ENCODE results near the gene RNF157. TPM values are rescaled to one million over a fixed set of nuclear protein-coding genes. Genes with fewer than 3 reads are reported as not detected.
"Not testable (repeated sequence)": the region's sequence is repeated elsewhere in the genome, so short reads cannot be mapped to it uniquely, and the experiment has no call there.

The RNF157 gene
- total RNA-seq, 2 experiments from 2014 or later: 25.4 to 28.0 TPM

- H3K27ac Mint-ChIP-seq: peak overlapping the region; percentile 97
- H3K4me3 Mint-ChIP-seq: peak overlapping the region; percentile 92
- CTCF ChIA-PET: interaction anchor here (1.1 to 4.2 kb wide), 7 partner anchors 10 to 198 kb away, joined by 3 to 31 read pairs (median 10); no protein-coding TSS in a partner anchor
- H3K27me3 Mint-ChIP-seq: no peaks in the 10 kb centered on the region
- intact Hi-C loops (cut with micrococcal nuclease): loop anchor here (1.0 to 5.0 kb wide), 2 partner anchors 23 to 468 kb away; partner anchors contain the start of genes MFSD11 and SRSF2
- H3K36me3 Mint-ChIP-seq: peaks cover 58% of the 10 kb centered on the region
- no peaks in the 10 kb centered on the region for H3K9me3 Mint-ChIP-seq
- H3K4me1 Mint-ChIP-seq (ENCODE audit: low read depth): peaks cover 46% of the 10 kb centered on the region
- peak; percentile 33 for DNase-seq
- POLR2A ChIA-PET: interaction anchor here (0.6 to 12.3 kb wide), 14 partner anchors 8 to 483 kb away, joined by 3 to 298 read pairs (median 4); partner anchors contain the start of gene RNF157
Measured at GRCh38 chr17:76268991-76269981, 29.0 kb upstream of the RNF157 start.

DNA sequence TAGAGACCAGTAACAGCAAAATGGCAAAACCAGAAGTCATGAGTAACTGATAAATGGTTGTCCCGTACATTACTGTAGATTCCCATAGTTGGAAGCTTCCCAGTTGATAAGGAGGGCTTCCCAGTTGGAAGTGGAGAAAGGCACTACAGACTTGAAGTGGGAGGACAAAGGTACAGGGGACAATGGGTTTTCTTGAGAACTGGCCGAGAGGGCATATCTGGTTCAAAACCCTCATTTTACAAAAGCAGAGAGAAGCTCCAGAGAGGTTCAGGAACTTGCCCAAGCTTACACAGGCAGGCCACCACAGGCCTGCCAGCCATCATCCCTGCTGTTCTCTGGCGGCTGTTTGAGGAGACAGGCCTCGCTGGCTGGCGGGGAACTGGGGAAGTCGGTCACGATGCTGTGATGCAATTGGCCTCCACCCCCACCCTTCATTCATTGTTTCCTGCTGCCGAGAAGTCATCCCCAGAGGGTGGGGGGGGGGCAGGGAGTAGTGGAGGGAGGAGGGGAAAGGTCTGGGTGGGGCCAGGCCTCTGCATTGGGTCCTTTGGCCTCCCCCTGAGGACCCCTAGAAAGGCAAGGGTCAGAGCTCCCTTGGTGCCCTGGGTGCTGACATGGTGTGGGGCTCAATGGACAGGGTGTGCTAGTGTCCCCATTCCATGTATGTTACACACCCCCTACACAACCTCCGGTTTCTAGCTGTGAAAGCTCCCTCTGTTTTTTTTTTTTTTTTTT, 27.9 kb upstream of the RNF157 start:
- no peaks in the 10 kb centered on the region for H3K9me3 Mint-ChIP-seq
- peak; percentile 91 for DNase-seq
- CTCF ChIA-PET: interaction anchor here (0.6 to 4.2 kb wide), 7 partner anchors 11 to 147 kb away, joined by 4 to 31 read pairs (median 10); no protein-coding TSS in a partner anchor
- intact Hi-C loops (cut with micrococcal nuclease): loop anchor here (1.0 to 5.0 kb wide), 2 partner anchors 22 to 469 kb away; partner anchors contain the start of genes MFSD11 and SRSF2
- peak overlapping the region; percentile 92 for H3K4me3 Mint-ChIP-seq
- peaks cover 46% of the 10 kb centered on the region for H3K4me1 Mint-ChIP-seq (ENCODE audit: low read depth)
- peak overlapping the region; percentile 97 for H3K27ac Mint-ChIP-seq
- no peaks in the 10 kb centered on the region for H3K27me3 Mint-ChIP-seq
- POLR2A ChIA-PET: interaction anchor here (0.6 to 12.3 kb wide), 12 partner anchors 9 to 482 kb away, joined by 3 to 298 read pairs (median 6); partner anchors contain the start of gene RNF157
- H3K36me3 Mint-ChIP-seq: peaks cover 58% of the 10 kb centered on the region

DNA sequence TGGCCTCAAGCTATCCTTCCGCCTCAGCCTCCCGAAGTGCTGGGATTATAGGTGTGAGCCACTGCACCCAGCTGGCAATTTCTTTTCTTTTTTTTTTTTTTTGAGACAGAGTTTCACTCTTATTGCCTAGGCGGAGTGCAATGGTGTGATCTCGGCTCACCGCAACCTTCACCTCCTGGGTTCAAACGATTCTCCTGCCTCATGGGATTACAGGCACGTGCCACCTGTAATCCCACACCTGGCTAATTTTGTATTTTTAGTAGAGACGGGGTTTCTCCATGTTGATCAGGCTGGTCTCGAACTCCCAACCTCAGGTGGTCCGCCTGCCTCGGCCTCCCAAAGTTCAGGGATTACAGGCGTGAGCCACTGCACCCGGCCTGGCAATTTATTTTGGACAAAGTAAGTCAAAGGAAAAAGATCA, 27.3 kb upstream of the RNF157 start:
- ChIA-PET CTCF (interaction anchor here (0.6 to 4.2 kb wide), 7 partner anchors 11 to 146 kb away, joined by 3 to 31 read pairs (median 5); no protein-coding TSS in a partner anchor), POLR2A (interaction anchor here (1.2 to 12.3 kb wide), 9 partner anchors 10 to 122 kb away, joined by 3 to 298 read pairs (median 7); no protein-coding TSS in a partner anchor)
- Mint-ChIP-seq H3K27ac (peak overlapping the region; percentile 97), H3K4me1 (ENCODE audit: low read depth) (peaks cover 46% of the 10 kb centered on the region), H3K36me3 (peaks cover 58% of the 10 kb centered on the region), H3K4me3 (peak overlapping the region; percentile 92)
- peak; percentile 58 for DNase-seq
- intact Hi-C loops (cut with micrococcal nuclease): loop anchor here (1.0 to 5.0 kb wide), 2 partner anchors 21 to 470 kb away; partner anchors contain the start of genes MFSD11 and SRSF2
- H3K27me3 Mint-ChIP-seq, H3K9me3 Mint-ChIP-seq: not testable (repeated sequence)

DNA sequence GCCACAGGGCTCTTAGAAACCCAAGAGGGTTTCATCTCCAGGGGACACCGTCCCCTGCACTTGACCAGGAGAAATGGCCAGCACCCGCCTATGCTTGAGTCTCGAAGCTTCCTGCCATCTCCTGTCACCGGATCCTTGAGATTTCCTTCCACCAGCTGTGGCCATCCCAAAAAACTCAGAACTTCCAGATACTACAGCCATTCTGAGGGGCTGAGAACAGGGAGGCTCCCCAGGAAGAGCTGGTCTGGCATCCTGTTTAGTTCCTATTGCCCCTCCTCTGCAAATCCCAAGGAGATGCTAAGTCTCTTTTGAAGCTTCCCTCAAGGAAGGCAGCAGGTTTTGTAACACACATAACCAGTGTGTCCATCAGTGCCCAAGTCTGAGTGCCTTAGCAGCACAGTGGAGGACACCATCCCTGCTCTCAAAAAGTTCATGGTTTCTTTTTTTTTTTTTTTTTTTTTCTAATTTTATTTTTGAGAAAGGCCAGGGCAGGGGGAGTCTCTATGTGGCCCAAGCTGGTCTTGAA, 26.8 kb upstream of the RNF157 start:
- Mint-ChIP-seq H3K9me3 (no peaks in the 10 kb centered on the region), H3K4me3 (peak overlapping the region; percentile 92), H3K4me1 (ENCODE audit: low read depth) (peaks cover 50% of the 10 kb centered on the region), H3K27me3 (no peaks in the 10 kb centered on the region), H3K27ac (peak overlapping the region; percentile 97), H3K36me3 (peaks cover 57% of the 10 kb centered on the region)
- CTCF ChIA-PET: interaction anchor here (0.7 to 4.2 kb wide), 5 partner anchors 11 to 146 kb away, joined by 3 to 31 read pairs (median 5); no protein-coding TSS in a partner anchor
- intact Hi-C loops (cut with micrococcal nuclease): loop anchor here (5.0 kb wide), 1 partner anchor 470 kb away; the partner anchor contains the start of genes MFSD11 and SRSF2
- peak; percentile 14 for DNase-seq
- POLR2A ChIA-PET: interaction anchor here (0.6 to 12.3 kb wide), 12 partner anchors 10 to 146 kb away, joined by 3 to 298 read pairs (median 7); no protein-coding TSS in a partner anchor

GRCh38 chr17:76266244-76266938, 26.1 kb upstream of the RNF157 start:
- DNase-seq: peak; percentile 43
- peaks cover 55% of the 10 kb centered on the region for H3K4me1 Mint-ChIP-seq (ENCODE audit: low read depth)

DNA sequence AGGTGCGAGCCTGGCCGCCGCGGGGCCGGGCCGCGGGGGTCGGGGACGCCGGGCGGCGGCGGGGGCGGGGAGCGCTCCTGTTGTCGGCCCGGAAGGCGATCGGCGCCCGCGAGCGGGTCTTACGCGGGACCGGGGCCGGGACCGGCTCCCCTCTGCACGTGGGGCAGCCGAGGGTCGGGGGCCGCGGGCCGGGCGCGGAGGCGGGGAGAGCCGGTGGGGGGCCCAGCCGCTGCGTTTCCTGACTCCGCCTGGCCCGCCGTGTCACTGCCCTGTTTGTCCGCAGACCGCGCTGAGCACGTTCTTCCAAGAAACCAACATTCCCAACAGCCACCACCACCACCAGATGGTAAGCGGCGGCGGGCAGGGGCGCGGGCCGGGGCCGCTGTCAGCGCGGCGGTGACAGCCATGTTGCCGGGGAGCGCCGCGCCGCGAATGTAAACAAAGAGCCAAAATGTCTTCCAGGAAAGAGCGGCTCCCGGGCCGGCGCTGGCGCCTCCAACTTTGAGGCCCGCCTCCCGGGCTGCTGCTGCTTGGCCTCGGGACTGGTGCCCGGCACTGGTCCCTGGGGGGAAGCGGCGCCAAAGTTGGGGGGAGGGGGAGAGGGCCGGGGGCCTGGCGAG, 25.4 kb upstream of the RNF157 start:
- POLR2A ChIA-PET: interaction anchor here (0.6 to 12.3 kb wide), 18 partner anchors 8 to 162 kb away, joined by 3 to 298 read pairs (median 7); partner anchors contain the start of gene EXOC7
- H3K4me1 Mint-ChIP-seq (ENCODE audit: low read depth): peaks cover 49% of the 10 kb centered on the region
- peak overlapping the region; percentile 92 for H3K4me3 Mint-ChIP-seq
- peak; percentile 70 for DNase-seq
- peaks cover 46% of the 10 kb centered on the region for H3K36me3 Mint-ChIP-seq
- CTCF ChIA-PET: interaction anchor here (0.7 to 4.2 kb wide), 6 partner anchors 13 to 86 kb away, joined by 3 to 31 read pairs (median 9); no protein-coding TSS in a partner anchor
- H3K9me3 Mint-ChIP-seq: no peaks in the 10 kb centered on the region
- H3K27ac Mint-ChIP-seq: peak overlapping the region; percentile 97
- intact Hi-C loops (cut with micrococcal nuclease): loop anchor here (2.0 to 5.0 kb wide), 2 partner anchors 472 to 481 kb away; partner anchors contain the start of genes MFSD11, SRSF2 and UNK
- no peaks in the 10 kb centered on the region for H3K27me3 Mint-ChIP-seq

More at GRCh38 chr17:76266244-76266938, 26.1 kb upstream of the RNF157 start:
- H3K9me3 Mint-ChIP-seq: no peaks in the 10 kb centered on the region
- no peaks in the 10 kb centered on the region for H3K27me3 Mint-ChIP-seq
- H3K4me3 Mint-ChIP-seq: peak overlapping the region; percentile 92
- ChIA-PET CTCF (interaction anchor here (0.7 to 4.2 kb wide), 5 partner anchors 13 to 145 kb away, joined by 3 to 31 read pairs (median 5); no protein-coding TSS in a partner anchor), POLR2A (interaction anchor here (0.6 to 12.3 kb wide), 13 partner anchors 9 to 145 kb away, joined by 3 to 298 read pairs (median 7); no protein-coding TSS in a partner anchor)
- peaks cover 52% of the 10 kb centered on the region for H3K36me3 Mint-ChIP-seq
- peak overlapping the region; percentile 97 for H3K27ac Mint-ChIP-seq
- intact Hi-C loops (cut with micrococcal nuclease): loop anchor here (5.0 kb wide), 1 partner anchor 471 kb away; the partner anchor contains the start of genes MFSD11 and SRSF2

DNA sequence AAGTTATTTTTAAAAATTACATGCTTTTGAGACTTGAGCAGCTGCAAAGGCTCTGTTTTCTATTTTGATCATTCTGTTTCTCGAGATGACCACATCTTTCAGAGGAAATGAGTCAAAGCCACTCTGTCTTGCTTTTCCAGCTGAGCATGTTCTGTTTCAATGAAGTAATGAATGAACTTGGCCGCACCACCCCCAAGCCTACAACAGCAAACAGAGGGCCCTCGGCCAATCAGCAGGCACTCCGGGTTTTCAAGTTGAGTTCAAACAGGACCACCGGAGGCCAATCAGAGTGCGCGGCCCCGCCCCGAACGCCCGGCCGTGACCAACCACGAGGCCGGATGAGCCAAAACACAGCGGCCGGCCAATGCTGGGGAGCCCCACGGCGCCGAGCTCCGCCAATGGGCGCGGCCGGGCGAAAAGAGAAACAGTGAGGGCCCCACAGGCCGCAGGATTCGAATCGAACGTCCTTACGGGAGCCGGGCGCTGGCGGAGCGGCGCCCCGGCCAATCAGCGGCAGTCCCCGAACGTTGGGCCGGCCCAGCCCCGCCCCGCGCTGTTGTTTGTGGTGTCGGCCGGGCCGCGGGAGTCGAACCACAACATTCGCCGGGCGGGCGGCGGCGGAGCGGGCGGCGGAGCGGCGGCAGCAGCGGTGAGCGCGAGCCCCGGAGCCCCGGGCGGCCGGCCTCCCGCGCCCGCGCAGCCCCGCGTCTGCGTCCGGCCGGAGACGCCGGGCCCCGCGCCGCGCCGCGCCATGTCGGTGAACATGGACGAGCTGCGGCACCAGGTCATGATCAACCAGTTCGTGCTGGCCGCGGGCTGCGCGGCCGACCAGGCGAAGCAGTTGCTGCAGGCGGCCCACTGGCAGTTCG, 24.7 kb upstream of the RNF157 start, which contains the start of gene UBALD2:
Gene UBALD2, plus strand, starts transcription at position 594 of the 869 bp plus-strand sequence. Its CDS starts 158 bp downstream, at position 752.
- peaks cover 48% of the 10 kb centered on the region for H3K4me1 Mint-ChIP-seq (ENCODE audit: low read depth)
- H3K4me3 Mint-ChIP-seq: peak within 1 kb of the TSS; percentile 92
- no peaks in the 10 kb centered on the region for H3K9me3 Mint-ChIP-seq
- POLR2A ChIA-PET: interaction anchor here (0.6 to 12.3 kb wide), 18 partner anchors 8 to 292 kb away, joined by 3 to 298 read pairs (median 6); partner anchors contain the start of genes EXOC7 and RNF157
- intact Hi-C loops (cut with micrococcal nuclease): loop anchor here (1.0 to 5.0 kb wide), 6 partner anchors 7 to 480 kb away; partner anchors contain the start of genes MFSD11, SRSF2 and UNK
- H3K27me3 Mint-ChIP-seq: no peaks in the 10 kb centered on the region
- peak within 1 kb of the TSS; percentile 97 for H3K27ac Mint-ChIP-seq
- peak; percentile 100 for DNase-seq
- CTCF ChIA-PET: interaction anchor here (0.7 to 3.9 kb wide), 13 partner anchors 8 to 144 kb away, joined by 3 to 15 read pairs (median 4); no protein-coding TSS in a partner anchor
- peaks cover 42% of the 10 kb centered on the region for H3K36me3 Mint-ChIP-seq

DNA sequence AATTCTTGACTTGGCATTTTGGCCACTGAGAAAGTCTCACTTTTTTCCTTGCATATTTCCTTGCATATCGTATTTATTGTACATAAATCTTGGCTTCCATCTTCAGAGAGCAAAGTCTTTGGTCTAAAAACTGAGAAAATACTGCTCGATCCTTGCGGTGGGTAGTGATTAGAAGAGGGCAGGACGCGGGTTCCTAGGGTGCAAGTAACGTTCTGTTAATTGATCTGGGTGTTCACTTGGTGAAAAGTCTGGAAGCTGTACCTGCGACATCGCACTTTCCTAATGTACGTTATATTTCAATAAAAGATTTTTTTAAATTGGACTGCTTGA, 24.1 kb upstream of the RNF157 start:
- Mint-ChIP-seq H3K9me3 (no peaks in the 10 kb centered on the region), H3K4me1 (ENCODE audit: low read depth) (peaks cover 42% of the 10 kb centered on the region), H3K36me3 (peaks cover 37% of the 10 kb centered on the region), H3K27ac (peak overlapping the region; percentile 93), H3K27me3 (no peaks in the 10 kb centered on the region), H3K4me3 (peak overlapping the region; percentile 61)
- ChIA-PET CTCF (interaction anchor here (0.7 to 3.9 kb wide), 16 partner anchors 8 to 143 kb away, joined by 3 to 15 read pairs (median 6); no protein-coding TSS in a partner anchor), POLR2A (interaction anchor here (0.6 to 12.3 kb wide), 17 partner anchors 8 to 293 kb away, joined by 3 to 298 read pairs (median 6); partner anchors contain the start of genes EXOC7 and RNF157)
- DNase-seq: no peak
- intact Hi-C loops (cut with micrococcal nuclease): loop anchor here (1.0 to 2.0 kb wide), 5 partner anchors 8 to 480 kb away; partner anchors contain the start of gene UNK

DNA sequence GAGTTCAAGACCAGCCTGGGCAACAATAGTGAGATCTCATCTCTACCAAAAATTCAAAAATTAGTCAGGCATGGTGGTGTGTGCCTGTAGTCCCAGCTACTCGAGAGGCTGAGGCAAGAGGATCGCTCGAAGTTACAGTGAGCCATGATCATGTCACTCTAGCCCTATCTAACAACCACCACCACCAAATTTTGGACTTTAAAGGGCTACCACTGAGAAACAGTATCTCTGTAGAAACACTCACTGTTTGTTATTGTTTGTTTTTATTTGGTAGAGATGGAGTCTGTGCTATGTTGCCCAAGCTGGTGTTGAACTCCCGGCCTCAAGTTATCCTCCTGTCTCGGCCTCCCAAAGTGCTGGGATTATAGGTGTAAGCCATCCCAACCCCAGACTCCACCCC, 23.6 kb upstream of the RNF157 start:
- Mint-ChIP-seq H3K9me3 (no peaks in the 10 kb centered on the region), H3K4me3 (peak overlapping the region; percentile 61), H3K4me1 (ENCODE audit: low read depth) (peaks cover 37% of the 10 kb centered on the region), H3K36me3 (peaks cover 32% of the 10 kb centered on the region), H3K27ac (peak overlapping the region; percentile 93), H3K27me3 (no peaks in the 10 kb centered on the region)
- ChIA-PET CTCF (interaction anchor here (1.0 to 3.9 kb wide), 13 partner anchors 9 to 143 kb away, joined by 3 to 15 read pairs (median 6); no protein-coding TSS in a partner anchor), POLR2A (interaction anchor here (0.9 to 12.3 kb wide), 11 partner anchors 9 to 192 kb away, joined by 3 to 298 read pairs (median 10); partner anchors contain the start of genes RNF157 and SRP68)
- DNase-seq: no peak
- intact Hi-C loops (cut with micrococcal nuclease): loop anchor here (1.0 to 2.0 kb wide), 5 partner anchors 8 to 479 kb away; partner anchors contain the start of gene UNK

Data from activated CD4-positive, alpha-beta memory T cell treated with anti-CD3 and anti-CD28 coated beads for 36 hours (primary cell).